CD4-positive, alpha-beta T cell treated with Interleukin-17A for 1 hour (primary cell): ENCODE measurements around the gene ZBTB37.
A peak's percentile ranks its signal among the peaks of the same experiment; 100 is the strongest.
"Not testable (repeated sequence)": the region's sequence is repeated elsewhere in the genome, so short reads cannot be mapped to it uniquely, and the experiment has no call there.

Experiments
- DNase-seq: peaks from one replicate; pipeline ENCODE4 v3.0.0-alpha.2; 2020

The ZBTB37 gene

GRCh38 chr1:173868266-173869020 is at the start of gene ZBTB37:
Gene ZBTB37, plus strand, starts transcription at chr1:173868380. Its CDS starts 1,846 bp downstream, at chr1:173870226.
- peak; percentile 93 for DNase-seq

- DNase-seq = no peak
Observed at GRCh38 chr1:173818459-173818858, 49.7 kb upstream of the ZBTB37 start.

GRCh38 chr1:173821680-173822079 is 46.5 kb upstream of the ZBTB37 start:
- no peak for DNase-seq

- no peak for DNase-seq
Observed at GRCh38 chr1:173823781-173824314, 44.3 kb upstream of the ZBTB37 start.

- DNase-seq = peak; percentile 95
Observed at GRCh38 chr1:173824315-173825081, 43.7 kb upstream of the ZBTB37 start, which contains the start of the genes CENPL and DARS2. Gene CENPL, minus strand, starts transcription at chr1:173824883. Its CDS starts 13,584 bp downstream, at chr1:173811299. Gene DARS2, plus strand, starts transcription at chr1:173824673. Its CDS starts 557 bp downstream, at chr1:173825230.

GRCh38 chr1:173827611-173828010 is 40.6 kb upstream of the ZBTB37 start:
- no peak for DNase-seq

- DNase-seq = no peak
Observed at GRCh38 chr1:173832748-173833147, 35.4 kb upstream of the ZBTB37 start.

- DNase-seq = no peak
Observed at GRCh38 chr1:173852105-173852504, 16.1 kb upstream of the ZBTB37 start.

GRCh38 chr1:173853074-173853473 is 15.1 kb upstream of the ZBTB37 start:
- DNase-seq = no peak

GRCh38 chr1:173856014-173856413 is 12.2 kb upstream of the ZBTB37 start:
- DNase-seq = no peak

- no peak for DNase-seq
Observed at GRCh38 chr1:173856903-173857302, 11.3 kb upstream of the ZBTB37 start.

GRCh38 chr1:173857363-173857917 is 10.7 kb upstream of the ZBTB37 start:
- no peak for DNase-seq

- DNase-seq = not testable (repeated sequence)
Observed at GRCh38 chr1:173859547-173859946, 8.6 kb upstream of the ZBTB37 start.

GRCh38 chr1:173860065-173860464 is 8.1 kb upstream of the ZBTB37 start:
- no peak for DNase-seq

GRCh38 chr1:173861731-173862145 is 6.4 kb upstream of the ZBTB37 start:
- no peak for DNase-seq

GRCh38 chr1:173862146-173862768 is 5.9 kb upstream of the ZBTB37 start:
- not testable (repeated sequence) for DNase-seq

GRCh38 chr1:173862769-173863223 is 5.4 kb upstream of the ZBTB37 start:
- no peak for DNase-seq

GRCh38 chr1:173863224-173864161 is 4.7 kb upstream of the ZBTB37 start:
- DNase-seq = no peak

- DNase-seq = no peak
Observed at GRCh38 chr1:173864179-173864867, 3.9 kb upstream of the ZBTB37 start.

GRCh38 chr1:173865468-173866164 is 2.6 kb upstream of the ZBTB37 start:
- DNase-seq = no peak
